Stimulated activated CD4-positive, alpha-beta T cell treated with anti-CD3 and anti-CD28 coated beads, Interleukin-1b, Interleukin-23, amount 100 ng/mL, for 4 hours (primary cell): ENCODE results near the gene MGAT4C.

Experiments used
- DNase-seq, 2 donors: peaks; one replicate each; pipeline ENCODE4 v3.0.0-alpha.2; 2020; ENCODE audit warnings: low read depth in 2 of 2

The MGAT4C gene

DNA sequence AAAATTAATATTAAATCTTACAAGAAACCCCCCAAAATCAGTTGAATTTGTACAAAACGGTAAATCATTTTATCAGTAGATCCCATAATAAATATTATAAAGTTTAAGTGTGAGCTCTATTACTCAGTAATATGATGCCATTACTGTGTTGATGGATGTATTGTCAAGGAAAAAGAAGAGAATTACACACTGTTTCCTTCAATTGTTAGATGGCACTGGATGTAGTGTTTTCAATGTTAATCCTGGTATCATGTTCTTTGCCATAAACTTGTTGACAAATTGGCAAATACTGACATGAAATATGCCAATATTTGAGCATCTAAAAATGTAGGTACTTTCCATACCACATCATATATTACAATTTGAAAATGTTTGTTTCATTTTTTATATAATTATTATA, 280.5 kb downstream of the MGAT4C start:
- no peak for DNase-seq

- DNase-seq: no peak
Measured at GRCh38 chr12:85971800-85972199, 284.4 kb downstream of the MGAT4C start.

GRCh38 chr12:85968606-85969005, 287.6 kb downstream of the MGAT4C start:
- DNase-seq: no peak

GRCh38 chr12:85963326-85963725, 292.9 kb downstream of the MGAT4C start:
- DNase-seq: no peak

GRCh38 chr12:85956081-85956480, 300.1 kb downstream of the MGAT4C start:
- DNase-seq: no peak

DNA sequence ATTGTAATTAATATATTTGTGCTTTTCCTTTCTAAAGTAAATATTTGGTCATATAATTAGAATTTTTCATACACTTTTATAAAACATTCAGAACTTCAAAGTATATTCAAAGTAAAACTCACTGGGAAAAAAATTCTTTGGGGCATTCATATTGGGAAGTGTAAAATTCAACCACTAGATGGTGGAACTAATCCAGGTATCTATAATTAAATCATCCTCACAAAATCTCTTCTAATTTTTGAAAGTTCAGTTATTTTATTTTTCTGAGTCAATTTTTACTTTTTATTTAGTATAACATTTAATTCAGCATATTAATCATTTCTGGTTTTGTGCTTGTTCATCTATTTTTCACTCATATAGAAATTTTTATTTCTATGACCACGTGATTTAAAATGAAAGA, 301.1 kb downstream of the MGAT4C start:
- no peak for DNase-seq

- DNase-seq: no peak
Measured at GRCh38 chr12:85951823-85952222, 304.4 kb downstream of the MGAT4C start.

GRCh38 chr12:85949253-85949652, 306.9 kb downstream of the MGAT4C start:
- DNase-seq: no peak

GRCh38 chr12:85948340-85948739, 307.9 kb downstream of the MGAT4C start:
- DNase-seq: no peak

DNA sequence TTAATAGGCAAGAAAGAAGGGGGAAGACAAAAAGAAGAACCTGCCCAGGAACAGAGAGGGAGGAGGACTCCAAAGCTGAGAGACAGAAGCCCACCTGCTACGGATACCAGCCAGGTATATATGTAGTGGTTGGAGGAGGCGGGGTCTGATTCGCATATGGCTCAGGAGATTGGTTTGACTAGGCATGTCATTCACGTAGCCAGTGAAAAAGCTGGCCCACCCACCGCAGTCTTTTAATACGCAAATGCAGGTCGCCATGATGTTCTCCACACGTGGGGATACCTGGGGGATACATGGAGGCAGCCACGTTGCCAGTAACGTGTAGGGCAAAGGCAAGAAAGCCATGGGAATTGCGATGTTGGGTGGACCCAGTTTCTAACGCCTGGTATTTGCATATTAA, 308.9 kb downstream of the MGAT4C start:
- no peak for DNase-seq

DNA sequence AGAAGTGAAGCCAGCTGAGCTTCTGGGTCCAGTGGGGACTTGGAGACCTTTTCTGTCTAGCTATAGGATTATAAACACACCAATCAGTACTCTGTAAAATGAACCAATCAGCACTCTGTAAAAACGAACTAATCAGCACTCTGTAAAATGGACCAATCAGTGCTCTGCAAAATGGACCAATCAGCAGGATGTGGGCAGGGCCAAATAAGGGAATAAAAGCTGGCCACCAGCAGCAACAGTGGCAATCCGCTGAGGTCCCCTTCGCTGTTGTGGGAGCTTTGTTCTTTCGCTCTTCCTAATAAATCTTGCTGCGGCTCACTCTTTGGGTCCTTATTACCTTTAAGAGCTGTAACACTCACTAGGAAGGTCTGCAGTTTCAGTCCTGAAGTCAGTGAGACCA, 309.8 kb downstream of the MGAT4C start:
- no peak for DNase-seq

GRCh38 chr12:85927166-85927565, 329.0 kb downstream of the MGAT4C start:
- DNase-seq: no peak

- no peak for DNase-seq
Measured at GRCh38 chr12:85923767-85924331, 332.3 kb downstream of the MGAT4C start.

DNA sequence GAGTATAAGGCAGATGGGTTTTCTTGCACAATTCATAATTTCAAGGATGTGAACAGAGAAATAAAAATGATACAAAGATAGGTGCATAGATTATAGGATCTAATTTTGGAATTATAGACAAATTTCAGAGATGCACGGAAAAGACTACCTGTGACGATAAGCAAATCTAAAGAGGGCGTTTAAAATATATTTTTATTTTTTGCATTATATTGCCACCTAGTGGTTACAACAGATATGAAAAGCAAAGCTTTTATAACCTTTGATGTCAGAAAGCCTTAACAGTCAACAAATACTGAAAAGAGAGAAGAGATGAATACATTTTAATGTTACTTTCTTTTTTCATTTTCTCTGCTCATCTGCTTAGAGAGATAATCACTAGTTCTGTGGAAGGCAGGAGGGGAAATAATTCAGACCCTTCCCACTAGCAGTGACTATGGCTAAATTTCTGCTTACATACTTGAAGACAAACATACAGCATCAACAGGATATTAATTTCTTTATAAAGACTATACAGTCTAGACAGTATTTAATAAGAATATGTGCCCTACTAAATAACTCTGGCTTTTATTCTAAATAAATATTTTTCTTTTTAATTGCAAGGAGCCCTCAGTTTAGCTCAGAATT, 335.8 kb downstream of the MGAT4C start:
- no peak for DNase-seq
